CD4-positive, alpha-beta T cell treated with Interleukin-10 for 1 hour (primary cell): ENCODE results near the gene CCDC91.

Source experiments
- DNase-seq: peaks from one replicate; pipeline ENCODE4 v3.0.0-alpha.2; 2020

Gene CCDC91, protein sequence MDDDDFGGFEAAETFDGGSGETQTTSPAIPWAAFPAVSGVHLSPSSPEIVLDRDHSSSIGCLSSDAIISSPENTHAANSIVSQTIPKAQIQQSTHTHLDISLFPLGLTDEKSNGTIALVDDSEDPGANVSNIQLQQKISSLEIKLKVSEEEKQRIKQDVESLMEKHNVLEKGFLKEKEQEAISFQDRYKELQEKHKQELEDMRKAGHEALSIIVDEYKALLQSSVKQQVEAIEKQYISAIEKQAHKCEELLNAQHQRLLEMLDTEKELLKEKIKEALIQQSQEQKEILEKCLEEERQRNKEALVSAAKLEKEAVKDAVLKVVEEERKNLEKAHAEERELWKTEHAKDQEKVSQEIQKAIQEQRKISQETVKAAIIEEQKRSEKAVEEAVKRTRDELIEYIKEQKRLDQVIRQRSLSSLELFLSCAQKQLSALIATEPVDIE

DNA sequence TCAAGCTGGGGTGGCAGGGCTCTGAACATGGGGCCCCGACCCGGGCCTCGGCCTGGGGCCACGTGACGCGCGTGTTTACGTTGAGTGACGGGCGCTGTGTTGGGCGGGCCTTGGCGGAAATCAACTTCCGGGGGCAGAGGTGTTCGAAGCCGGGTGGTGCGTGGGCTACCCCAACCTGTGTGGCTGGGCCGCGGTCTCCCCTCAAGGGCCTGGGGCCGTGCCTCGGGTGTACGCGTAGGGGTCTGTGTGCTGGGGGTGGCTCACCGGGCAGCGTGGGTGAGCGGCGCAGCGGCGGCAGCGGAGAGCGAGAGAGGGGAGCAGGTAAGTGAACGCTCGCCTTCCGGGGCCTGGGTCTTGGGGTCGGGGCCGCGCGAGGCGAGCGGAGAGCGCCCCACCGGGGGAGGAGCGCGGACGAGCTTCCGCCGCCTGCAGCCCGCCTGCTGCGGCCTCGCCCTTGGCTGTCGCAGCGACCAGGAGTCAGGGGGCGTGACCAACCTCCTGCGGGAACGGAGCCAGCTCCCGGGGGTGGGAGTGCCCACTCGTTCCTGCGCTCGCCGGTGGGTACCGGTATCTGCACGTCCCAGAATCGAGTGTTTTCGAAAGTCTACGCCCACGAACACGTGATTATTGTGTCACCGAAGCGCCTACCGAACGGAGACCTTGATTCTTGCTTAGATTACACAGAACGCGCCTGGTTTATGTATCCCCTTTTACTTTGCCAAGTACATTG, at the start of gene CCDC91:
TSS of gene CCDC91 (plus strand) at position 136 of the 730 bp plus-strand sequence. CDS start 66,760 bp downstream, outside the sequence.
- DNase-seq = peak; percentile 94

DNA sequence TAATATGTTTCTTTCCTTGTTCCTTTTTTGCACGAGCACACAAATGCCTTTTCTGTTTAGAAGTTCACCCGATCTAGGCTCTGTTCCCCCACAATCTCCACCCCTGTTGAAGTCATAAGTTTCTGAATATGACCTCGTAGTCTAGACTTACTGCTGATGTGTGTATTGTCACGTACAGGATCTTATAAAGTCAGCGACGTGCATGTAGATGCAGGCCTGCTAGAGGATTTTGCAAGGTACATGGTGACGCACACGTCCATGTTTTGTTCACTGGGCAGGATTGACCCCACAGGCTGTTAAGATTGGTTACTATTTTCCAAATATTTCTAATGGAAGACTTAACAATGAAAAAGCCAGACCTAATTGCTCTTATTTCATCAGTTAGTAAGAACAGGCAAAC, 46.2 kb upstream of the CCDC91 start:
- DNase-seq = no peak

DNA sequence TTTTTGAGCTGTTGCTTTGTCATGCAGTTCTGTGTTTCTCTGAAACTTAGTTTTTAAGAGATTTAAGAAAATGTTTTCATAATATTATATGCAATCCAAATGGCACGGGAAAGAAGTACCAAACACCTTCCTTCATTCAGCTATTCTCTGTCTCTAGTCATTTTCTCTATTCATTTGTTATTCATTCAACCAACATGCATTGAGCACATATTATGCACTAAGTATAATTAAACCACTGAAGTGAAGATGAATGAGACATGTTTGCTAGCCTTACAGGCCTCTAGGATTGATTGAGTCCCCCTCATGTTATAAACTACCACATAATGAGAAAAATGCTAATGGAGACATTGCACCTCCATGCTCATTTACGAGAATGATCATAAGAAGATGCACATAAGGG, 45.7 kb upstream of the CCDC91 start:
- DNase-seq = no peak

DNA sequence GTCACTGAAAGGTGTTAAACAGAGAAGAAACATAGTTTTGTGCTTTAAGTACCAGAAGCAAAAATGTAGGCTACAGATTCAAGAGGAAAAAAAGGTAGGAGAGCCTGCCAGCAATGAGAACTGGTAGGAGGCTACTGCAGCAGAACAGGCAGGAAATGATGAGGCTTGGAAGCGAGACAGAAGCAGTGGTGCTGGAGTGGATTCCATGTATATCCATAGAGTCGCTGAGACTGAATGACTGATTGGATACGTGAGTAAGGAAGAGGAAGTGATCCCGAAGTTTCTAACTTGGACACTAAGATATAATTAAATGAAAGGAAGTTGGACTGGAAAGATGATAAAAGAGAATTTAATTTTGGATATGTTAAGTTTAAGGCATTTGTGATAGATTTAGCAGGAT, 45.0 kb upstream of the CCDC91 start:
- no peak for DNase-seq

DNA sequence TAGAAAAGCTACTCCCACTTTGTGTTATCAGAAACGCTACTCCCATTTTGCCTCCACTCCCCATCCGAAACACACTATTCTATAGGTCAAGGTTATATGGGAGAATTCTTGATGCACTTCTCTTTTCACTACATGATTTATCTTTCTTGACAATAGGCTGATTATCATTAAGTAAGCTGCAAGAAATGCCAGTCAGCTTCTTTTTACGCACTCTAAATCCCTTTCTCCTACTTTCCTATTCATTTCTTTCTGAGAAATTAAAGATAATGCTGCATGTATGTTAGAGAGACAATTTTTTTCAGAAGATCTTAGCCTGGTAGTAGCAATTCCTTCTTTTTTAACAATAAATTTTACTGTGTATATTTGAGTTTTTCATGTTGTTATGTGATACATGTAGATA, 41.0 kb upstream of the CCDC91 start:
- DNase-seq = no peak

DNA sequence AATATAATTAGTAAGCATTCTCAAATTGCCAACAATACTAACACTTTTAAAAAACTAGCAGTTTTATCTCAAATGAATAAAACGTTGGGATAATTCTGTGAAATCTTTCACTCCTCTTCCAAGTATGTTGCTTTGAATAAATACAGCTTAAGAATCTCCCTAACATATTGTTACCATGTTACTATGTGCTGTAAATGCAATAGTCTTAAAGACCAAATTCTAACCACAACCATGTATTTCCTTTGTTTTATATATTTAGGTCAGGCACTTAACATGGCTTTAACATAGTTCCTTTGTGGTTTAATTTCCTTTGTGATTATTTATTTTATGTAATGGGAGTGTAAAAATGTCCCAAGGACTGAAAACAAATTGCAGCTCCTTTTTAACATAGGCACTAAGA, 33.9 kb upstream of the CCDC91 start:
- DNase-seq = no peak

DNA sequence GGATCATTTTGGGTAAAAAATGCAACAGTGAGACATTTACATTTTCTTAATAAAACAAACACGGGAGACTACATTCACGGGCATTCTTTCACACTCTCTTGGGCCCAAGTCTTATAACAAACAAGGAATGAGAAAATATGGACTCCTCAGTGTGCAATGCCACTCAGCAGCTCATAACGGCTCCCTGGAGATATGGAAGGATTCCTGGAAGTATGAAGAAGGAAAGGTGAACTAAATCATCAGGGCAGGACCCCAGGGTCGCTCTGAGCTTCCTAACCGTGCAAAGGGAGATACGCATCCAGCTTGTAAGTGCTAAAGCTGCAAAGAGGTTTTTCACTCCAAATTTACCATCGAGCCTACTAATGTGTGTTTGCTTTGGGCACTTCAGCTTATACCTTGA, 33.5 kb upstream of the CCDC91 start:
- DNase-seq = no peak

DNA sequence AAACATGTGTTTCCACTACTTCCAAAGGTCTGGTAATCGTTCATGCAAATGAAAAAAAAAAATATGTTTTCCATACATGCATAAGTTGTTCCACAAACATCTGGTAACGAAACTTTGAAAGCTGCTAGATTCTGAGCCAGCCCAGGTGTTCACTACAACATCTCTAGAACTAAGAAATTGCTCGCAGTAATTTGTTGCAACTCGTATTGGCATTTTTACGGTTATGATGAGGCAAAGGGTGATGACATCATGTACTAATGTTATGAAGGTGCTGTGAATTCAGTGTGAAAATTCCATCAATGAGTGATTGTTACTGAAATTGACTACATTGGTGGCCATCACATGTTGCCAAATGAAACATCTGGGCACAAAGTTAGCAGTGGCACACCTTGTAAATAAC, 31.9 kb upstream of the CCDC91 start:
- DNase-seq = no peak

DNA sequence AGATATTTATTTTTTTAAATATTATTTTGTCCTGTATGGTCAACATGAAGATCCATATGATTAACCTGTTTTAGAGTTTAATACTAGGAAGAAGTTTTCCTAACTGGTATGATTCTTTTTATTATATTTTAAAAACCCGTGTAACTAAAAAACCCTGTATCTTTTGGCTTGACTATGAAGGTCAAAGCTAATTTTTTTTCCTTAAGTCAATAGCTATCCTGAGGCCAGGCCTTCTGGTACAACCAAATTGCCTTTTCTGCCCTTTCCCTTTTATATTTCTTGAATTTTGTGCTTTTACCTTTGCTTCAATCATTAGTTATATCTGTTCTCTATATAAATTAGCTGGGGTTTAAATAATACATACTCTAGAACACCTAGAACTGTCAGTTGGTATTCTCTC, 30.6 kb upstream of the CCDC91 start:
- DNase-seq = no peak

DNA sequence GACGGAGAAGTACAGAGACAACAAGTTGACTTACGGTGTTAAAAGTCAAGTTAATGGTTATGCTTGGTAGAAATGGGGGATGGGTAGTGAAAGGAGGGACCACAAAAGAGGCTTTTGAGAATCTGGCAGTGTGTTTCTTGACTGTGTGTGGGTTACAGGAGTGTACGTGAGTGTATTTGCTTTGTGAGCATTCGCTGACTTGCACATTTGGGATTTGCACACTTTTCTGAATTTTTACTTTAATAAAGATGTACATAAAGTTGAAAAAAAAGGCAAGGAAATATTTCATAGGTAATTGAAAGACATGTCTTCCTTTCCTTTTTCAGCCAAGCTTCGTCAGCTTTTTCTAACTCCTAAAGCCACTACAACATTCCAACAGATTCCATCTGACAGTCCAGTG, 28.6 kb upstream of the CCDC91 start:
- DNase-seq = no peak

DNA sequence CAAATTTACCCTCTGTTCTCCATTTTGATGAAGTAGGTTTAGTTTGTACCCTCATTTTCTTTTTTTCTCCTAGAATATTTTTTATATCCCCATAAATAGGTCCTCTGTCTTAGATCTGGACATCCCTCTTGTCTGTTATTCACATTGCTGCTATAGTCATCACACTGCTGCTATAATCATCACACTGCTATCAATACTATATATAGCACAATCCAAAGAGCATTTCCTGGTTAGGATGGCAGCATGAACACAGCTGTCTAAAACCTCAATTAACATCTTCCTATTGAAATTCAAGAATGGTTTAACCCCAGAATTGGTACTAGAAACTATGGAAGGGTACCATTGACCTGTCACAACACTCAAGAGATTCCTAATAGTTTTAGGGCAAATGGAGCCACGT, 27.6 kb upstream of the CCDC91 start:
- DNase-seq = no peak

DNA sequence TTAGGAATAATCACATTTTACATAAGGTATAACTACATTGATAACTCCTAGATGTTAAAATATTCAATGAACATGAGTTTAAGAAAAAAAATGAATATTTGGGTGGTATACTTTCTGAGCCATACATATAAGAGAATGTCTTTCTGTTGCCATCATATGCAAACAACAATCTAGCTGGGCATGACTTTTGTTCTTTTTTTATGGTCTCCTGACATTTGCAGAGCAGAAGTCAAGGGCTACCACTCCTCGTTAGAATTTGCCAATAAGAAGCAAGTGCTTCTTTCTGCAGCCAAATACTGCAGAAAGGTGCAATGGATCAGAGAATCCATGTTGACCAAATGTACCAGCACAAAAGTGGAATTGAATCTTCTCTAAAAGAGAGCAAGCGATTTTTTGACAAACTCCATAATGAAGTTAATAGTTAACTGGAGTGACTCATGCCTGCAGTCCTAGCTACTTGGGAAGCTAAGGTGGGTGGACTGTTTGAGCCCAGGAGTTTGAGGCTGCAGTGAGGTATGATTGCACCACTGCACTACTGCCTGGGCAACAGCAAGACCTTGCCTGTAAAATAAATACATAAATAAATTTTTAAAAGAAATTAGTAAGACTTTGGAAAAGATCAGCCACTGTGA, 25.5 kb upstream of the CCDC91 start:
- no peak for DNase-seq

DNA sequence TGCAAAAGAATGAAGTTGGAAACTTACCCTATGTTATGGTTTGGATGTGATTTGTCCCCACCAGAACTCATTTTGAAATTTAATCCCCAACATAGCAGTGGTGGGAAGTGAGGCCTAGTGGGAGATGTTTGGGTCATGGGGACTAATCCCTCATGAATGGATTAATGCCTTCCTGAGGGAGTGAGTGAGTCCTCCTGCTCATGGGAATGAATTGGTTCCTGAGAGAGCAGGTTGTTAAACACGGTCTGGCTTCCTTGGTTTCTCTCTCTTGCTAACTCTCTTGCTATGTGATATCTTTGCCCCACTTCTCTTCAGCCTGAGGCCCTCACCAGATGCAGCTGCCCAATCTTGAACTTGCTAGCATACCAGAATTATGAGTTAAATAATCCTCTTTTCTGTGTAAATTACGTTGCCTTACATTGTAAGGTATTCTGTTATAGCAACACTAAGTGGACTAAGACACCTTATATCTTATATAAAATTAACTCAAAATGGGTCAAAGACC, 22.2 kb upstream of the CCDC91 start:
- DNase-seq = no peak

DNA sequence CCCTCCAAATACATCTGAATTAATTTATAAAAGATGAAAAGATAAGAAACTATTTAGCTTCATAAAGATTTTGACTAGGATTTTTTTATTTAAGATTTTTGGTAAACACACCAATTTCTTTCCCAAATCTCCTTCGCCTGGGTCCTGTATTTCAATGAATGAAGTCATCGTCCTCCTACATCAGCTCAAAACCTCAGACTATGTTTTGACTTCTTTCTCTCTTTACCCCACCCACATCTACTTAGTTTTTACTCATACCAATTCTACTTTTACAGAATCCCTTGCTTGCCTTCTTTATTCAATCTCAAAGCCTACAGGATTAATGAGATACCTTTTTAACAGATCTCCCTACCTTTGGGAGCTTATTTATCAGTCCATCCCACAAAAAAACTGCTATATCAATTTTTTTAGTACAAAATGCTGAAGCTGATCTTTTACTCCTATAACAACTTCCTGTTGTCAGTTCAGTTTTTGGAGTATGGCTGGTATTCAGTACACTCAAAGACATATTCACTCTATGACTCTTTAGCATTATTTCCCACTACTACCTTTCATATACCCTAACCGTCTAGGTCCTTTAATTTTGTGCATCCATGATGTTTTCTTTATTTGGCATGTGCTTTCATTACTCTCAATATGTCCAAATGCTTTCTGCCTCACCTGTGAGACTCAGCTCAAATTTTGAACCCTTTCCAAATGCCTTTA, 18.7 kb upstream of the CCDC91 start:
- DNase-seq = no peak

DNA sequence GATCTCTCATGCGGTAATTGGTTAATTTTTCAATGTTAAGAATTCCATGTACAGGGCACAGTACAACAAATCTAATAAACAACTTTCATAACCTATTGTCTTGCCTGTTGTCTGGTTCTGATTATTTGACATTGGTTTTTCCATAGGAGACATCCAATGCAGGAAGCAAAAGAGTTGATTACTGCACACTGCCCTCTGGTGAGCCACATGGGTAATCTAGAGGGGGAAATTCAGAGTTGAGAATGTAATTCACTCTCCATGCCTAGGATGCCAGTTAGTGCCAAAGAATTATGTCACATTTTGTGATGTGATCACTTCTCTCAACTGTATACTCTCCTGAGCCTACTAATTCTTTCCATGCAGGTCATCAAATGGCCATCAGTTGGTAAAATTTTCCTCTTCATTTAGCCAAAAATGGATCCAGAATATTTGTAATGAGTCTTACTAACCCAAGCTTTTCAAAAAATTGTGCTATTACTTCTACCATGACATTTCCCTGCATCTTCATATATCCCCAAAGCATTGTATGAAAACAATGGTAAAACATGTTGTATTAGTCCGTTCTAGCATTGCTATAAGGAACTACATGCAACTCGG, 17.7 kb upstream of the CCDC91 start:
- no peak for DNase-seq

DNA sequence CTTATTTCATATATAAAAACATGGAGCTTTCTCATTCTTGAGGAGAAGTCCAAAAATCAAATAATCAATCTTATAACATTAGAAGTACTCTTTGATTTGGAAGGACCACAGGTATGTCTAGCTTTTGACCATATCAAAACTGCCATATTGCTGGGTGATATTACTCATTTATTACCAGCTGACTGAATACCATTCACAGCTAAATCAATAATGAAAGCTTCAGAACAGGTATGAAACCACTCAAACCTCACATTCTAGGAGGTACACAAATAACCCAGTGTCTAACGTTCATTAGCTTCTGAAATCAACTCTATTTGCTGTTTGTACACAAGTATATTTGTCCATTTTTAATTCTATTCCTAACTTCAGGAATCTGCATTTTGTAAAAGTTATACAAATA, 16.8 kb upstream of the CCDC91 start:
- no peak for DNase-seq

DNA sequence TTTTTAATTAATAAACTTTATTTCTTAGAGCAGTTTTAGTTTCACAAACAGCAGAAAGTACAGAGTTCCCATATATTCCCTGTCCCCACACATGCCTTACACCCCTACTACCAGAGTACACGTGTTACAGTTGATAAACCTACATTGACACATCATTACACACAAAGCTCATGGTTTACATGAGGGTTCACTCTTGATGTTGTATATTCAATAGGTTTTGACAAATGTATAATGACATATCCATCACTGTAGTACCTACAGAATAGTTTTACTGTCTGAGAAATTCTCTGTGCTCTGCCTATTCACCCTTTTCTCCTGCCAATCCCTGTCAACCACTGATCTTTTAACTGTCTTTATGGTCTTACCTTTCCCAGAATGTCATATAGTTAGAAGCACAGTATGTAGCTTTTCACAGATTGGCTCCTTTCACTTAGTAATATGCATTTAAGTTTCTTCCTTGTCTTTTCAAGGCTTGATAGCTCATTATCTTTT, 15.1 kb upstream of the CCDC91 start:
- DNase-seq = no peak

DNA sequence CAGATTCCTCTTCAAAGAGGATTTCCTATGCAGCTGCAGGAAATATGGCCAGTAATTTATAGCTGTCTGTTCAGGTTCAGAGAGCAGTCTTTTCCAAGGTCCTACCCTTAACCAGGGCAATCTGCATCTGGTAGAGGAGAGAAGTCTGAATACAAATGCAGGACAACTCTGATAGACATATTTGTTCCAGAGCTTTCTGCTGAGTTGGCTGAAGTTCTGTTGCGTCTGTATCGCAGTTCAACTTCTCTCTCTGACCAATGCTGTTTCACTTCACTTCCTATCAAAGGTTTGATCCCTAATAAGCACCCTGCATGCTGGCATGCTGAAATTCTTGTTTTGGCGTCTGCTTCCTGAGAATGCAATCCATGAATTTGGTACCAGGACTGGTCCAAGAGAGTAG, 14.0 kb upstream of the CCDC91 start:
- DNase-seq = no peak

DNA sequence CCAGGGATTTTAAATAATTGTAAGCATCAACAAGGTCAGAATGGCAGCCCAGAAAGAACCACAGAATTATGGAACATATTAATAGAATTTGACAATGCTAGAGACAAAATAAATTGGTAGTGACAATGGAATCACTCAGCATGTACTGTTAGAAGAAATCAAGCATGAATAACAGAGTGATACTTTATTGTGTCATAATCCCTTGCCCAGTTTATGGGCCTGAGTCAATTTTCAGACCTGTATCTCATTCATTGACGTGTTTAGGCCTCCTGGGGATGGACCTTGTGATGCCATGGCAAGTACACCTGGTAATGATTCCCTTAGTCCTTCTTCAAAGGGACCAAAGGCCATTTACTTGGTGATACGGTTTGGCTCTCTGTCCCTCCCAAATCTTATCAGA, 12.8 kb upstream of the CCDC91 start:
- no peak for DNase-seq

DNA sequence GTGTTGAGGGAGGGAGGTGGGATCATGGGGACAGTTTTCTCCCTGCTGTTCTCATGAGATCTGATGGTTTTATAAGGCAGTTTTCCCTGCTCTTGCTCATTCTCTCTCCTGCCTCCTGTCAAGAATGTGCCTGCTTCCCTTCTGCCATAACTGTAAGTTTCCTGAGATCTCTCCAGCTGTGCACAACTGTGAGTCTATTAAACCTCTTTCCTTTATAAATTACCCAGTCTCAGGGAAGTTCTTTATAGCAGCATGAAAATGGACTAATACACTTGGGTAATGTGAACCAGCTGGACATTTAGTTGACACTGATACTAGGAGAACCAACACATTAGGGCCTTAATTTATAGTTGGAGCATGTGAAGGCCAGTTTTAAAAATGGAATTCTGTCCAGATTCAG, 12.4 kb upstream of the CCDC91 start:
- no peak for DNase-seq

DNA sequence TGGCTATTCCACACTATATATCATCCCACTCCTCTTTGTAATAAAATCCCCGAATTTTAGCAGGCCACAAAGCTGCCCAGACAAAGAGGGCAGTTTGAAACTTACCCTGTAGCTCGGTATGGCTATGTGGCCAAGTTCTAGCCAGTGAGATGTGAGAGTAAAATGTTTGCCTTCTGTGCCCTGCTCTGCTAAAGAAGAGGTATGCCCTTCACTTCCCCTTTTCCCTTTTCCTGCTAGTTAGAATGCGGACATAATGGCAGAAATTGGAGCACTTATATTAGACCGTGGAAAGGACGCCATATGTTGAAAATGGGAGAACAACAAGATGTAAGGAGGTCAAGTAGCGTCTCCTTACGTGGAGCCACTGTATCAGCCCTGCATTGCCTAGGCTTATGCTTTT, 11.5 kb upstream of the CCDC91 start:
- no peak for DNase-seq

DNA sequence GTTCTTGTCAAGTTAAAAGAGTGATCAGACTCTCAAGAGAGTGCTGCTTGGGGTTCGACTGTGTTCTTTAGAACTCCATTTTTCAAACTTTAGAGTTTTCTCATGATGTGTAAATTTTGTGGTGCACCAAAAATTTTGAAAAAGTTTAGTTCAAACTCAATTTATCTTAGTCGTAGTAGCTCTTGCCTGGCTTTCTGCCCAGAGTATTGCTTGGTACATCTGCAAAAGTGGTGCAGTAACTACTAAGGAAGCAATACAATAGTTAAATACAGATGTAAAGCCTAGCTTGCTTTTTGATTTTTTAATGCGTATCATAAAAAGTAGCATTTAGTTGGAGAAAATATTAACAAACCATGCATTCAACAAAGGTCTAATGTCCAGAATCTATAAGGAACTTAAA, 9.5 kb upstream of the CCDC91 start:
- DNase-seq = no peak

DNA sequence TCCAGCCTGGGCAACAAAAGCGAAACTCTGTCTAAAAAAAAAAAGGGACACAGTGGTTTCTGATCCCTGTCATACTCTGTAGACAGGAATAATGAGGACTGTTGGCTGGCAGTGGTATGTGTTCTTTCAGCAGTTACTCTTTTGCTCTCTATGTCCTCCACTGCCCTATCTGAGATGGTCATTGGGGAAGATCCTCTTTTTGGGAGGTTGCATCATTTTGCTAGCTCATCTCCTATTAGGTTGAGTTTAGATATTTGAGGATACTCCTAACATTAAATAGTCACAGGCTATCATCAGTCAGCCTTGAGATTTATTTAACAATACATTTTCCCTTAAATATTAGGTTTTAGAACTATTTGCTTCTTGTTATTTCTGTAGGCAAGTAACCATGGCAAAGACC, 5.9 kb upstream of the CCDC91 start:
- DNase-seq = no peak
